H1 (cell line): ENCODE results near the gene PCED1B. TPM values are rescaled to one million over a fixed set of nuclear protein-coding genes. Genes with fewer than 3 reads are reported as not detected.

Experiments
- CTCF ChIA-PET: fragments of 300-600 bp; sonication (Branson Sonifier 250); formaldehyde crosslinking; loops from one replicate; lab custom pipeline; 2021; ENCODE audit not compliant: partially characterized antibody; lab: Charles Lee
- POLR2A ChIA-PET: fragments of 300-600 bp; sonication (Branson Sonifier 250); formaldehyde crosslinking; loops from one replicate; lab custom pipeline; 2021; ENCODE audit warnings: inconsistent platforms; ENCODE audit not compliant: partially characterized antibody; lab: Charles Lee
- DNase-seq, 2 experiments: peaks; one replicate each; pipeline versions ENCODE4 v3.0.0 to v3.0.0-alpha.2; 2010 to 2022; ENCODE audit warnings: low spot score in 2 of 2, low read depth in 1 of 2, mixed read lengths in 1 of 2
- FAIRE-seq: peaks from 2 replicates; lab custom pipeline; 2011; peaks lifted over from hg19 to GRCh38; lab: Jason Lieb, UNC
- H2AFZ ChIP-seq: 2 replicates; pipeline ENCODE4 v1.8.1; 2012; ENCODE audit warnings: low read length, inconsistent platforms
- H2AK5ac ChIP-seq: 2 replicates; pipeline ENCODE4 v1.6.1; 2013; ENCODE audit warnings: low read depth, low read length
- H2BK120ac ChIP-seq: replicated peaks from 2 replicates; pipeline ENCODE3; 2013; ENCODE audit warnings: low read depth, low read length, inconsistent platforms
- H2BK12ac ChIP-seq: 2 replicates; pipeline ENCODE4 v1.6.1; 2013; ENCODE audit warnings: low read depth, low read length
- H2BK15ac ChIP-seq: 2 replicates; pipeline ENCODE4 v1.6.1; 2013; ENCODE audit warnings: low read length
- H2BK20ac ChIP-seq: 2 replicates; pipeline ENCODE4 v1.6.1; 2013; ENCODE audit warnings: low read length
- H2BK5ac ChIP-seq: 2 replicates; pipeline ENCODE4 v1.6.1; 2013; ENCODE audit warnings: low read depth, low read length
- H3K14ac ChIP-seq: 2 replicates; pipeline ENCODE4 v1.6.1; 2013; ENCODE audit warnings: inconsistent platforms; ENCODE audit not compliant: insufficient read length
- H3K18ac ChIP-seq: 2 replicates; pipeline ENCODE4 v1.6.1; 2013; ENCODE audit warnings: low read length; ENCODE audit errors: extremely low read depth
- H3K23ac ChIP-seq: 2 replicates; pipeline ENCODE4 v1.6.1; 2013; ENCODE audit warnings: inconsistent platforms; ENCODE audit not compliant: insufficient read length
- H3K23me2 ChIP-seq: 2 replicates; pipeline ENCODE4 v1.6.1; 2013; ENCODE audit warnings: low read depth, low read length
- H3K27ac ChIP-seq: 2 replicates; pipeline ENCODE4 v1.6.1; 2011; ENCODE audit warnings: low read depth, low read length, inconsistent platforms
- H3K27me3 ChIP-seq, 4 experiments: replicated peaks in 1 of 4; 1 replicate in 1 of 4; 2 replicates in 3 of 4; pipeline versions ENCODE4 v1.6.1 to v1.8.1; 2011 to 2013; ENCODE audit warnings: low read length in 3 of 4, mild to moderate bottlenecking in 3 of 4, inconsistent platforms in 2 of 4, mixed read lengths in 2 of 4, moderate library complexity in 1 of 4; ENCODE audit not compliant: control insufficient read depth in 3 of 4, insufficient read depth in 3 of 4; ENCODE audit errors: extremely low read depth in 1 of 4
- H3K36me3 ChIP-seq, 4 experiments: 2 replicates each; pipeline versions ENCODE4 v1.6.1 to v1.8.1; 2011 to 2013; ENCODE audit warnings: mild to moderate bottlenecking in 4 of 4, low read length in 3 of 4, moderate library complexity in 2 of 4, control low read depth in 1 of 4, inconsistent platforms in 1 of 4; ENCODE audit not compliant: insufficient read depth in 4 of 4, control insufficient read depth in 2 of 4
- H3K4ac ChIP-seq: replicated peaks from 2 replicates; pipeline ENCODE3; 2013; ENCODE audit warnings: low read length, low read depth, mixed read lengths, inconsistent platforms; ENCODE audit not compliant: insufficient read length
- H3K4me1 ChIP-seq, 4 experiments: replicated peaks in 1 of 4; 1 replicate in 1 of 4; 2 replicates in 3 of 4; pipeline versions ENCODE4 v1.6.1 to v1.8.1; 2011 to 2013; ENCODE audit warnings: low read length in 3 of 4, inconsistent platforms in 2 of 4, mixed read lengths in 1 of 4; ENCODE audit not compliant: insufficient read depth in 4 of 4, control insufficient read depth in 3 of 4
- H3K4me2 ChIP-seq, 2 experiments: 2 replicates each; pipeline versions ENCODE4 v1.6.1 to v1.8.1; 2011 to 2013; ENCODE audit warnings: low read depth in 2 of 2, low read length in 2 of 2, control low read depth in 1 of 2, inconsistent platforms in 1 of 2, mild to moderate bottlenecking in 1 of 2; ENCODE audit not compliant: insufficient read depth in 1 of 2
- H3K4me3 ChIP-seq, 4 experiments: fragments of 200-600, 300-600 bp in 1 of 4; sonication (generic), shearing (Covaris generic), sonication (Bioruptor Twin) in 1 of 4; 2 replicates each; pipeline versions ENCODE4 v1.5.1 to v1.8.1; 2011 to 2016; ENCODE audit warnings: low read length in 4 of 4, low read depth in 3 of 4, control low read depth in 2 of 4, inconsistent platforms in 2 of 4, mild to moderate bottlenecking in 2 of 4, mixed read lengths in 1 of 4, moderate library complexity in 1 of 4; ENCODE audit not compliant: insufficient read depth in 2 of 4; ENCODE audit errors: extremely low read depth in 1 of 4
- H3K56ac ChIP-seq: replicated peaks from 2 replicates; pipeline ENCODE3; 2013; ENCODE audit warnings: low read depth, mild to moderate bottlenecking, mixed read lengths, low read length, inconsistent platforms; ENCODE audit not compliant: insufficient read length
- H3K79me1 ChIP-seq: 2 replicates; pipeline ENCODE4 v1.6.1; 2013; ENCODE audit warnings: low read depth, low read length, control low read depth
- H3K79me2 ChIP-seq, 2 experiments: 2 replicates each; pipeline versions ENCODE4 v1.6.1 to v1.8.1; 2012 to 2013; ENCODE audit warnings: low read length in 2 of 2, mild to moderate bottlenecking in 2 of 2, inconsistent platforms in 1 of 2; ENCODE audit not compliant: insufficient read depth in 2 of 2, control insufficient read depth in 1 of 2
- H3K9ac ChIP-seq, 4 experiments: replicated peaks in 1 of 4; 1 replicate in 1 of 4; 2 replicates in 3 of 4; pipeline versions ENCODE4 v1.6.1 to v1.8.1; 2011 to 2013; ENCODE audit warnings: low read depth in 3 of 4, low read length in 3 of 4, control low read depth in 2 of 4, mild to moderate bottlenecking in 2 of 4, moderate library complexity in 2 of 4, inconsistent platforms in 1 of 4; ENCODE audit errors: extremely low read depth in 1 of 4
- H3K9me3 ChIP-seq, 2 experiments: 2 replicates each; pipeline versions ENCODE4 v1.6.1 to v1.8.1; 2012 to 2013; ENCODE audit warnings: mild to moderate bottlenecking in 2 of 2, moderate library complexity in 2 of 2, control low read depth in 1 of 2, inconsistent platforms in 1 of 2, low read depth in 1 of 2, low read length in 1 of 2, mixed read lengths in 1 of 2; ENCODE audit not compliant: insufficient read depth in 2 of 2
- H4K20me1 ChIP-seq, 2 experiments: replicated peaks in 1 of 2; 2 replicates each; pipeline versions ENCODE3 to v1.8.1; 2011 to 2013; ENCODE audit warnings: inconsistent platforms in 2 of 2, low read length in 2 of 2, mild to moderate bottlenecking in 1 of 2; ENCODE audit not compliant: insufficient read depth in 2 of 2, control insufficient read depth in 1 of 2
- H4K5ac ChIP-seq: 2 replicates; pipeline ENCODE4 v1.6.1; 2013; ENCODE audit warnings: low read length, low read depth, mixed read lengths, inconsistent platforms; ENCODE audit not compliant: insufficient read length
- H4K8ac ChIP-seq: 2 replicates; pipeline ENCODE4 v1.8.0; 2013; ENCODE audit warnings: mild to moderate bottlenecking, moderate library complexity, low read length, inconsistent platforms; ENCODE audit not compliant: insufficient read depth; ENCODE audit errors: extremely low read depth
- H4K91ac ChIP-seq: replicated peaks from 2 replicates; pipeline ENCODE3; 2013; ENCODE audit warnings: low read length, mixed read lengths, inconsistent platforms; ENCODE audit not compliant: insufficient read length
- JUN ChIP-seq: IDR thresholded peaks from 2 replicates; pipeline ENCODE4 v1.6.1; 2011; ENCODE audit warnings: low read depth, mild to moderate bottlenecking, improper control_type of control experiment, low read length
- KDM4A ChIP-seq: IDR thresholded peaks from one replicate; pipeline ENCODE4 v1.7.1; 2012; ENCODE audit warnings: low read depth, mild to moderate bottlenecking, moderate library complexity, low read length, inconsistent platforms; ENCODE audit not compliant: severe bottlenecking
- TCF12 ChIP-seq: IDR thresholded peaks from 2 replicates; pipeline ENCODE4 v1.6.1; 2011; ENCODE audit warnings: low read depth, mild to moderate bottlenecking, low read length
- polyA plus RNA-seq, 7 experiments: library from polyadenylated mRNA; depleted of rRNA in 3 of 7; stranded (reverse) in 5 of 7; unstranded in 2 of 7; fragments of >200 nt in 5 of 7; fragments of 200-250 nt in 2 of 7; gene quantifications; 1 replicate in 5 of 7; 2 replicates in 1 of 7; 4 replicates in 1 of 7; pipeline versions ENCODE4 v1.2.1 to v1.2.3, GENCODE V29; 2011 to 2013; ENCODE audit warnings: missing spikeins in 2 of 7, mixed read lengths in 2 of 7
- total RNA-seq: library from RNA; stranded (reverse); fragmentation: NEBNext Ultra II Directional; extraction: Animal tissue kit (Norgen Biotek cat#: 25700); gene quantifications from 2 replicates; pipeline ENCODE4 v1.2.1, GENCODE V29; 2021

The PCED1B gene
- total and polyA plus RNA-seq, 2 of the 8 experiments (the other 6 are each of a cell fraction or from before 2014, with no cell fraction given): 4.7 to 5.4 TPM

DNA sequence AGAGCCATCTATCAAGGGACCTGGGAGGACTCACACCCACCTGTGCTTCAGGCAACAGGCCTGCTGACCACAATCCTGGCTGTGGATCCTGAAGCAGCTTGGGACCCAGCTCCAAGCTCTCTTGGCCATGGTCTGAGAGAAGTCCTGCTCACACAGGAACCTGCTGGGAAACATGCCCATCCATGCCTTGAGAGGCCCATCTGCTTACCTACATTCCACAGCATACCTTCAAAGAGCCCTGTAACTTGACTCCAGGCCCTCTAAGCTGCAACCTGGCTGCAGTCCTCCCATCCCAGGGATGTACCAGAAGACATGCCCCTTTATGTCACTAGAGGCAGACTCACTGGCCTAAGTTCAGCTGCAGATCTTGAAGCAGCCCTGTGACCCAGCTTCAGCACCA, 62.0 kb downstream of the PCED1B start:
- Histone ChIP-seq H3K36me3 (no peaks in the 10 kb centered on the region), H3K4ac (no peak overlapping the region), H2BK120ac (no peak overlapping the region), H3K79me1 (no peaks in the 10 kb centered on the region), H2BK20ac (no peak overlapping the region), H3K23ac (no peak overlapping the region), H3K9me3 (no peaks in the 10 kb centered on the region), H3K18ac (peak overlapping the region; percentile 9; the same call in 1 of the 2 replicates), H3K56ac (no peak overlapping the region), H4K5ac (no peak overlapping the region), H3K27ac (no peak overlapping the region), H3K79me2 (no peaks in the 10 kb centered on the region), H2AK5ac (no peak overlapping the region), H2BK15ac (no peak overlapping the region), H2BK5ac (no peak overlapping the region; the same call in 1 of the 2 replicates), H3K14ac (no peak overlapping the region), H4K20me1 (no peaks in the 10 kb centered on the region), H4K91ac (no peak overlapping the region), H3K4me3 (no peak overlapping the region), H3K23me2 (no peaks in the 10 kb centered on the region), H3K4me1 (0 out of 7 replicates have a peak, but pooled peaks cover 0 to 2% (median 0%) of the 10 kb centered on the region in 4 experiments), H4K8ac (no peak overlapping the region; the same call in 1 of the 2 replicates), H2BK12ac (no peak overlapping the region), H3K4me2 (no peak overlapping the region), H2AFZ (peak overlapping the region; percentile 28; the same call in 1 of the 2 replicates), H3K9ac (no peak overlapping the region), H3K27me3 (no peaks in the 10 kb centered on the region)
- FAIRE-seq (no peak), DNase-seq (no peak)
- ChIA-PET POLR2A (no interaction called here), CTCF (interaction anchor here (0.6 to 1.4 kb wide), 6 partner anchors 11 to 495 kb away, joined by 3 to 5 read pairs (median 3); no protein-coding TSS in a partner anchor)
- TF ChIP-seq TCF12 (no peak), KDM4A (no peak), JUN (no peak)
